Duodenal mucosa (tissue), 2 donors: ENCODE measurements around the gene UIMC1.

Experiments
- H3K27ac ChIP-seq: one replicate; pipeline ENCODE4 v1.7.0; 2013; ENCODE audit warnings: low read depth, low read length
- H3K27me3 ChIP-seq, 2 donors: one replicate each; pipeline ENCODE4 v1.7.0; 2013; ENCODE audit warnings: low read length in 2 of 2, control low read depth in 1 of 2; ENCODE audit not compliant: insufficient read depth in 2 of 2, control insufficient read depth in 1 of 2
- H3K36me3 ChIP-seq, 2 donors: one replicate each; pipeline ENCODE4 v1.7.0; 2013; ENCODE audit warnings: low read length in 2 of 2, control low read depth in 1 of 2; ENCODE audit not compliant: insufficient read depth in 2 of 2, control insufficient read depth in 1 of 2
- H3K4me1 ChIP-seq, 2 donors: one replicate each; pipeline ENCODE4 v1.7.0; 2013; ENCODE audit warnings: low read length in 2 of 2, control low read depth in 1 of 2; ENCODE audit not compliant: insufficient read depth in 2 of 2, control insufficient read depth in 1 of 2
- H3K4me3 ChIP-seq, 2 donors: one replicate each; pipeline ENCODE4 v1.7.0; 2013; ENCODE audit warnings: low read length in 2 of 2, low read depth in 1 of 2
- H3K9ac ChIP-seq, 2 donors: one replicate each; pipeline ENCODE4 v1.7.0; 2013; ENCODE audit warnings: low read length in 2 of 2, low read depth in 1 of 2
- H3K9me3 ChIP-seq, 2 donors: one replicate each; pipeline ENCODE4 v1.7.0; 2013; ENCODE audit warnings: low read length in 2 of 2, control low read depth in 1 of 2; ENCODE audit not compliant: control insufficient read depth in 1 of 2

UIMC1 gene

DNA sequence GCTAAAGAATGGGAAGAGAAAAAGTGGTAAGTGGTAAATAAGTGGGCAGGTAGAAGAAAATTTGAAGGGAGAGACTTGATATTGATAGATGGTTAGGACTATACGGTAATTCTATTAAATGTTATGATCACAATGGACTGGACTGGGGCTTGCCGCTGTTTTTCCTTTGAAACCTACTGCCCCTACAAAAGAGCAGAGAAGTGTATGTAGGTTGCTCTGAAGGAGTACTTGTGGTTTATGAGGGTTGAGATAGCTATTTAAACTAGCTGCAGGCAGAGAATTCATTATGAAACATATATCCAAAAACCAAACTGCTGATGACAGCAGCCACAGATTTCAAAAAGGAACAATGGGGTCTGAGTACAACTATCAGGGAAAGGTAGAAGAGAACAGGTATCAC is 90.7 kb downstream of the UIMC1 start:
- H3K27me3 ChIP-seq = no peaks in the 10 kb centered on the region
- H3K9ac ChIP-seq = no peak overlapping the region
- H3K4me3 ChIP-seq = no peak overlapping the region
- no peaks in the 10 kb centered on the region for H3K4me1 ChIP-seq
- H3K27ac ChIP-seq = no peak overlapping the region
- H3K9me3 ChIP-seq = no peaks in the 10 kb centered on the region
- peaks cover 9 to 11% of the 10 kb centered on the region in 2 donors for H3K36me3 ChIP-seq

DNA sequence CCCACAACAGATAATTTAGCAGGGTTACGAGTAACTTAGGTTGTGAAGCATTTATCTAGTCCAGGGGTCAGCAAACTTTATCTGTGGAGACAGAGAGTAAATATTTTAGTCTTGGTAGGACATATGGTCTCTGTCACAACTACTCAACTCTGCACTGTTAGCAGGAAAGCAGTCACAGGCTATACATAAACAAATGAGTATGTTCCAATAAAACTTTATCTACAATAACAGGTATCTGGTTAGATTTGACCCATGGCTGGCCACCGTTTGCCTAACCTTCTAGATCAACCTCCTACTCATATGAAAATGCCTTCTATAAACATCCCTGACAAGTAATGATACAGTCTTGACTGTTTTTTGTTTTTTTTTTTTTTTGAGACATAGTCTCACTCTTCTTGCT is 94.5 kb downstream of the UIMC1 start:
- H3K4me1 ChIP-seq = no peaks in the 10 kb centered on the region
- no peaks in the 10 kb centered on the region for H3K27me3 ChIP-seq
- peaks cover 21 to 26% of the 10 kb centered on the region in 2 donors for H3K36me3 ChIP-seq
- no peak overlapping the region for H3K27ac ChIP-seq
- H3K4me3 ChIP-seq = no peak overlapping the region
- no peaks in the 10 kb centered on the region for H3K9me3 ChIP-seq
- H3K9ac ChIP-seq = no peak overlapping the region

DNA sequence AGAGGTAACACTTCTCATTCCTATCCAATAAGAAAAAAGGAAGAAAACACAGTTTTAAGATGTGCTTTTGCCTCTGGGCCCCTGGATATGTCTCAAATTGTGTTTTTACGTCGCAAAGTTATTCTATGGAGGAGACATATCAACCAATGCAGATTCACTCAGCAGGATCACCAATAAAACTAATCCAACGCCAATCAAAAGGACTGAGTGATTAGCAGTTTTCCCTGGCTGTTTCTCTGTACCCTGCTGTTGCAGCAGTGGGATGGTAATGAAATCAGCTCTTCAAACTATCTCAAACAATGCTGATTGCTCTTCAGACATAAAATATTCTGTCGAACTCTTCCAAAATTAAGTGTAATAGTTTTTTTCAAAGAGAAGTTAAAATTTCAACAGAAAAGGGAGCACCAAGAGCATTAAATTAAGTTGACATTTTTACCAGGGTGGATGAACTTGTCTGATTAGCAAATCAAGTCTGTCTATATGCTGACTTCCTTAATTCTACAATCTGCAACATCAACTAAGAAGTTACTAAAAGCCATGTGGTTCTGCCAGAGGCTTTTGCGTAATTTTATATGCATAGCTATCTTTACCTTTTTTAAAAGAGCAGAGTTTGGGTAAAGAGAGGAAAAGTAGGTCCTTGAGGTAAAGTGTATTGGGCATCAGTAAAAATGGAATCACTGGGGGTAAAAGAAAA is 97.8 kb downstream of the UIMC1 start:
- no peaks in the 10 kb centered on the region for H3K9me3 ChIP-seq
- no peak overlapping the region for H3K4me3 ChIP-seq
- H3K4me1 ChIP-seq = no peaks in the 10 kb centered on the region
- H3K27me3 ChIP-seq = no peaks in the 10 kb centered on the region
- H3K27ac ChIP-seq = no peak overlapping the region
- peaks cover 50 to 54% of the 10 kb centered on the region in 2 donors for H3K36me3 ChIP-seq
- H3K9ac ChIP-seq = no peak overlapping the region

DNA sequence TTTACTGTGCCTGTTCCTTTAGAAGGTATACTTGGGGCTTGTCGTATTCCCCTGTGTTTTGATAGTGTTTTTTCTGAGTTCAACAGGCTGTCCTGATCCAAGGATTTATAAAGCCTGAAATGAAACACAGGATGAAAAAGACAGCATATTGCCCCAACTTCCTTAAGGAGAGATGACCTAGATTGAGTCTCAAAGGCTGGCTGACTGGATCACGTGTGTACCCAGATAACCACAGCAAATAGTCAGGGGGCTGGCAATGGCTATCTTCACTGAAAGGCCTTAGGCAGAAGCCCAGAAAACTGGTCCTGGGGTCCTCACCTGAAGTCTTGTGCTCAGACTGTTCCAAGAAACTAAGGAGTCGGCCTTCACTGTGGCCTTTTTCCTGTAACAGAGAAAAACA is 99.8 kb downstream of the UIMC1 start:
- H3K9ac ChIP-seq = no peak overlapping the region
- H3K36me3 ChIP-seq = peaks cover 48 to 61% of the 10 kb centered on the region in 2 donors
- no peaks in the 10 kb centered on the region for H3K4me1 ChIP-seq
- no peak overlapping the region for H3K27ac ChIP-seq
- H3K4me3 ChIP-seq = no peak overlapping the region
- H3K9me3 ChIP-seq = no peaks in the 10 kb centered on the region
- H3K27me3 ChIP-seq = no peaks in the 10 kb centered on the region

DNA sequence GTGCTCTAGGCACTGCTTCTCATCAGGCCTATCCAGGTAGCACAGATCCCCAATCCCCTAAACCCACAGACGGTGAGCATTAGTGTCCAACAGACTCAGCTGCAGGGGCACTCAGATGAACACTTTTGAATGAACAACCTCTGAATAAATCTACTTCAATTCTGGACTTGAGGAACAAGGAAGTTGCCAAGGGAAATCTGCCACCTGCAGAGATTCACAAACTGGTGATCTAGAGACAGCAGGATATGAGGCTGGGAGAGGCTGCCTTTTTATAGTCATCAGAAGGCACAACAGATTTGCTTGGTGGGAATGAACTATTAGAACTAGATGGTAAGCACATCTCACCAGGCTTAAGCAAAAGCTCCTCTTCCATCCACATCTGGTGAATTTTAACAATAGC is 100.5 kb downstream of the UIMC1 start:
- Histone ChIP-seq H3K27me3 (no peaks in the 10 kb centered on the region), H3K36me3 (peaks cover 44 to 61% of the 10 kb centered on the region in 2 donors), H3K27ac (no peak overlapping the region), H3K9ac (no peak overlapping the region), H3K9me3 (no peaks in the 10 kb centered on the region), H3K4me1 (no peaks in the 10 kb centered on the region), H3K4me3 (no peak overlapping the region)

DNA sequence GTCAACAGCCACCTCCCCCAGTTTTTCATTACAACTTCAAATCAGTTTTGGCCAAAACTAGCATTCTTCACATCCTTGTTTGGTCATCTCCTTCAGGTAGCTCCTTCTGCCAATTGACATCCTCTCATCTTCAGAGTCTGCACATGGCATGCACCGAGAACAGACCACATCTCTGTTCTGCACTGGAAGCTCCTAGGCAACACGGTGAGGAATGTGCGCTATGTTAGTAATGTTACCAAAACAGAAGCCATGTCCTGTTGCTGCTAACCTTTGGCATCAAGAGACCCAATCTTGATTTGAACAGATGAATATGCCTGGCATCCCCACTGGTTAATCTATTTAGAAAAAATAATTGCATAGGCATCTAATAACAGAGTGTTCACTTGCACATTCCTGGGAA is 102.3 kb downstream of the UIMC1 start:
- Histone ChIP-seq H3K4me3 (no peak overlapping the region), H3K27ac (no peak overlapping the region), H3K36me3 (peaks cover 39 to 58% of the 10 kb centered on the region in 2 donors), H3K4me1 (no peaks in the 10 kb centered on the region), H3K9me3 (no peaks in the 10 kb centered on the region), H3K9ac (no peak overlapping the region), H3K27me3 (no peaks in the 10 kb centered on the region)

DNA sequence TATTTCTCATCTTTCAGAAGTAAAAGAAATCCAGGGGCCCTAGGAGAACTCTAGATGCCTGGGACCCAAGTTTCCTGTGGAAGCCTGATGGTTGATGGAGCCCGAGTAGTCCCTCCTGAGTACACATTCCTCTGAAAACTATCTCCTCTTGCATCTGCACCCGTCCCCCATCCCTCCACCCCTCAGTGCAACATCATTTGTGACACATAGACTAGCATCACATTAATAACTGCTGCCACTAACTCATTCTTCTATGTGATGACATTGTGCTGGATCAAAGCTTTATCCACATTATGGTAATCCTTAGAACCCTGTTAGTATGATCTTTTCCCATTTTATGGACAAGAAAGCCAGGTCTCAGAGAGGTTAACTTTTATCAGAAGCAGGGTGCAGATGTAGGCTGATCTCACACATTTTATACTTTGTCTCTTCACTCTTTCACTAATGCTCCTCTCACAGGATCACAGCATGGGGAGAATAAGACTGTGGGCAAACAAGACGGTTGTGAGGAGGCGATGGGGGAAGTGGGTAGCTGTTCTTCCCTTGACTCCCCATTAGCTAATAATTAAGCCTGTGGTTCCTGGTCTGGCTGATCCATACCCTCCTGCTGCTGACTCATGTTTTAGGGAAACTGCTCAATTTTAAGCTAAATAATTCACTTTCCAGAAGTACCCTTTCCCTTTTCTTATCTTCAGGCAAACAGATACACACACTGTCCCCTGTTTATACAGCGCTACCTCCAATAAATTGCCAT is 103.5 kb downstream of the UIMC1 start:
- no peak overlapping the region for H3K9ac ChIP-seq
- H3K27ac ChIP-seq = no peak overlapping the region
- H3K9me3 ChIP-seq = no peaks in the 10 kb centered on the region
- H3K36me3 ChIP-seq = peaks cover 39 to 48% of the 10 kb centered on the region in 2 donors
- no peaks in the 10 kb centered on the region for H3K27me3 ChIP-seq
- H3K4me3 ChIP-seq = no peak overlapping the region
- no peaks in the 10 kb centered on the region for H3K4me1 ChIP-seq

DNA sequence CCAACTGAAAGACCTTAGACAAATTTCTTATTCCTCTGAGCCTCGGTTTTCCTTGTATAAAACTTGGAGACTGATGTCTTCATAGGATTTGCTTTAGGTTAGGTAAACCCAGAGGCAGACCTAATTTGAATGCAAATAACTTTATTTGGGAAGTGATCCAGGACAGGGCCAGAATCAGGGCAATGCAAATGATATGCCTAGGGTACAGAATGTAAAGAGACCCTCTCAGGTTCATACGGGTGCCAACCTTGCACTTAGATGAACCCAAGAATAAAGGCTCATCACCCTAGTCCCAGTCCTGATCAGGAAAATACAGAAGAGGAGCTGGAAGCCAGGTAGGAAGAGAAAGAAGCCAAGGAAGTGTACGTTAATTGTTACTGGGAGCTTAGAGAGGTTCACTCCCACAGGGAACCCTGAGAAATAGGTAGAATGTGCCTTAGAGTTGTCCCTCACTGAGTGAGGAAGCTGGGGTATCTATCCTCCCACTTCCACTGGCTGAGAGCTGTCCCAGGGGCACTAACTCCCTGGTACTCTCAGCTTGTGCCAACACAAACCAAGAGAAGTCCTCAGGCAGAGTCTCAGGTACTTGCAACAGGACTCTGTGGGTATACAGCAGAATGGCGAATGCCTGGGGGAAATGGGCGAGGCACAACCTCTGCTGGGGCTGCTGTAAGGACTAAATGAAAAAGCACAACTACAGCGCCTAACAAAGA is 104.3 kb downstream of the UIMC1 start:
- Histone ChIP-seq H3K4me3 (no peak overlapping the region), H3K9me3 (no peaks in the 10 kb centered on the region), H3K27ac (no peak overlapping the region), H3K9ac (no peak overlapping the region), H3K36me3 (peaks cover 32 to 41% of the 10 kb centered on the region in 2 donors), H3K27me3 (no peaks in the 10 kb centered on the region), H3K4me1 (no peaks in the 10 kb centered on the region)

DNA sequence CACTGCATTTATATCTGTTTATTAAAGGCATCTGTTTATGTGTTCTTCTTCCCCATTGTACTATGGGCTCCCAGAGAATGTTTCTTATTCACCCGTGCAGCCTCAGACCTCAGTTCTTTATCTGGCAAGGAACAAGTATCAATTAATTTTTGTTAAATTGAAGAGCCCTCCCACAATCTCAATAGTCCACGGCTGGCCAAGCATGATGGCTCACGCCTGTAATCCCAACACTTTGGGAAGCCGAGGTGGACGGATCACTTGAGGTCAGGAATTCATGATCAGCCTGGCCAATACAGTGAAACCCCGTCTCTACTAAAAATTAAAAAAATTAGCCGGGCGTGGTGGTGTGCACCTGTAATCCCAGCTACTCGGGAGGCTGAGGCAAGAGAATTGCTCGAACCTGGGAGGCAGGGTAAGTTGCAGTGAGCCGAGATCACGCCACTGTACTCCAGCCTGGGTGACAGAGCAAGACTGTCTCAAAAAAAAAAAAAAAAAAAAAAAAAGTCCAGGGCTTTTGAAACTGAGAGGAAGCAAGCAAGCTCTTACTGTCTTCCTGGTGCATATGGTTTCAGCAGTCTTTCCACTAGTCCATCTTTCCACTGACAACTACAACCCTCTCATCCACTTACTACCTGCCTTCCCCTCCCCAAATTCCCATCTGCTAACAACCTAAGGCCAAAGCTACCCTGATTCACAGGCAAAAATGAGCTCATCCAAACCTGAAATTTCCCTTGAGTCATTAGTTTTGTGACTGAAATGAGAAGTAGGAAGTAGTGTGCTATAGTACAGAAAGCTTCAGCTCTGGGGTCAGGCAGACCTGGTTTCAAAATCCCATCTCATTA is 105.1 kb downstream of the UIMC1 start:
- no peaks in the 10 kb centered on the region for H3K9me3 ChIP-seq
- no peaks in the 10 kb centered on the region for H3K27me3 ChIP-seq
- no peak overlapping the region for H3K27ac ChIP-seq
- no peak overlapping the region for H3K9ac ChIP-seq
- H3K36me3 ChIP-seq = peaks cover 27 to 33% of the 10 kb centered on the region in 2 donors
- H3K4me1 ChIP-seq = no peaks in the 10 kb centered on the region
- no peak overlapping the region for H3K4me3 ChIP-seq
